HEK293 (cell line): ENCODE measurements around the gene NPC2.

Source experiments
- ELK4 ChIP-seq: IDR thresholded peaks from 2 replicates; pipeline ENCODE4 v1.6.1; 2011; ENCODE audit warnings: mild to moderate bottlenecking, low read depth, low read length, borderline replicate concordance
- HIC1 ChIP-seq: fragments of 450-650 bp; formaldehyde crosslinking; IDR thresholded peaks from 2 replicates; pipeline ENCODE4 v1.5.1; 2016; ENCODE audit warnings: missing biosample characterization, missing genetic modification characterization
- PRDM10 ChIP-seq: fragments of 450-650 bp; formaldehyde crosslinking; IDR thresholded peaks from 2 replicates; pipeline ENCODE4 v1.5.1; 2016; ENCODE audit warnings: missing biosample characterization, missing genetic modification characterization
- SCRT1 ChIP-seq: fragments of 450-650 bp; formaldehyde crosslinking; IDR thresholded peaks from 2 replicates; pipeline ENCODE4 v1.5.1; 2016; ENCODE audit warnings: missing biosample characterization, missing genetic modification characterization, borderline replicate concordance
- SP3 ChIP-seq: fragments of 450-650 bp; formaldehyde crosslinking; IDR thresholded peaks from 2 replicates; pipeline ENCODE4 v1.5.1; 2016; ENCODE audit warnings: missing biosample characterization, missing genetic modification characterization
- ZBTB20 ChIP-seq: fragments of 450-650 bp; formaldehyde crosslinking; IDR thresholded peaks from 2 replicates; pipeline ENCODE4 v1.5.1; 2016; ENCODE audit warnings: missing biosample characterization, missing genetic modification characterization
- ZBTB8A ChIP-seq: fragments of 450-650 bp; formaldehyde crosslinking; IDR thresholded peaks from 2 replicates; pipeline ENCODE4 v1.5.1; 2016; ENCODE audit warnings: missing biosample characterization, missing genetic modification characterization
- ZNF174 ChIP-seq: fragments of 450-650 bp; formaldehyde crosslinking; IDR thresholded peaks from 2 replicates; pipeline ENCODE4 v1.5.0; 2017; ENCODE audit warnings: missing biosample characterization, mild to moderate bottlenecking, missing genetic modification characterization
- ZNF214 ChIP-seq: fragments of 450-650 bp; formaldehyde crosslinking; IDR thresholded peaks from 2 replicates; pipeline ENCODE4 v1.5.1; 2017; ENCODE audit warnings: missing biosample characterization, mild to moderate bottlenecking, missing genetic modification characterization, borderline replicate concordance
- ZNF335 ChIP-seq: fragments of 450-650 bp; formaldehyde crosslinking; conservative IDR thresholded peaks from 2 replicates; pipeline ENCODE4 v1.5.1; 2016; ENCODE audit warnings: missing biosample characterization, missing genetic modification characterization
- ZNF341 ChIP-seq: fragments of 450-650 bp; formaldehyde crosslinking; IDR thresholded peaks from 2 replicates; pipeline ENCODE4; 2016; ENCODE audit warnings: low read depth, missing biosample characterization, missing genetic modification characterization
- ZNF350 ChIP-seq: fragments of 450-650 bp; formaldehyde crosslinking; IDR thresholded peaks from 2 replicates; pipeline ENCODE4 v1.5.0; 2017; ENCODE audit warnings: missing biosample characterization, mild to moderate bottlenecking, missing genetic modification characterization
- ZNF391 ChIP-seq: fragments of 450-650 bp; formaldehyde crosslinking; IDR thresholded peaks from 2 replicates; pipeline ENCODE4 v1.5.1; 2016; ENCODE audit warnings: low read depth, missing biosample characterization, missing genetic modification characterization, borderline replicate concordance
- ZNF394 ChIP-seq: fragments of 450-650 bp; formaldehyde crosslinking; IDR thresholded peaks from 2 replicates; pipeline ENCODE4 v1.5.1; 2016; ENCODE audit warnings: missing biosample characterization, missing genetic modification characterization, mild to moderate bottlenecking, moderate library complexity, borderline replicate concordance
- ZNF488 ChIP-seq: fragments of 450-650 bp; formaldehyde crosslinking; IDR thresholded peaks from 2 replicates; pipeline ENCODE4 v1.5.1; 2016; ENCODE audit warnings: missing biosample characterization, missing genetic modification characterization
- ZNF560 ChIP-seq: fragments of 450-650 bp; formaldehyde crosslinking; IDR thresholded peaks from 2 replicates; pipeline ENCODE4 v1.5.1; 2017; ENCODE audit warnings: missing biosample characterization, missing genetic modification characterization, borderline replicate concordance
- ZNF610 ChIP-seq: fragments of 450-650 bp; formaldehyde crosslinking; IDR thresholded peaks from 2 replicates; pipeline ENCODE4 v1.5.1; 2016; ENCODE audit warnings: missing biosample characterization, missing genetic modification characterization, borderline replicate concordance
- ZNF623 ChIP-seq: fragments of 450-650 bp; formaldehyde crosslinking; IDR thresholded peaks from 2 replicates; pipeline ENCODE4 v1.5.1; 2016; ENCODE audit warnings: missing biosample characterization, missing genetic modification characterization
- ZNF629 ChIP-seq: fragments of 450-650 bp; formaldehyde crosslinking; IDR thresholded peaks from 2 replicates; pipeline ENCODE4 v1.5.1; 2017; ENCODE audit warnings: missing biosample characterization, missing genetic modification characterization
- ZNF658 ChIP-seq: fragments of 450-650 bp; formaldehyde crosslinking; IDR thresholded peaks from 2 replicates; pipeline ENCODE4; 2016; ENCODE audit warnings: missing biosample characterization, missing genetic modification characterization
- ZNF664 ChIP-seq: fragments of 450-650 bp; formaldehyde crosslinking; IDR thresholded peaks from 2 replicates; pipeline ENCODE4 v1.5.1; 2016; ENCODE audit warnings: missing biosample characterization, missing genetic modification characterization
- ZNF768 ChIP-seq: fragments of 450-650 bp; formaldehyde crosslinking; IDR thresholded peaks from 2 replicates; pipeline ENCODE4 v1.5.1; 2018; ENCODE audit warnings: missing biosample characterization, mild to moderate bottlenecking, missing genetic modification characterization
- ZNF777 ChIP-seq: fragments of 450-650 bp; formaldehyde crosslinking; IDR thresholded peaks from 2 replicates; pipeline ENCODE4 v1.5.1; 2017; ENCODE audit warnings: missing biosample characterization, missing genetic modification characterization, borderline replicate concordance
- ZNF843 ChIP-seq: fragments of 450-650 bp; formaldehyde crosslinking; IDR thresholded peaks from 2 replicates; pipeline ENCODE4 v1.5.1; 2016; ENCODE audit warnings: missing biosample characterization, missing genetic modification characterization
- TF ChIP-seq, protein P1 (sequence below): fragments of 450-650 bp; formaldehyde crosslinking; IDR thresholded peaks from 2 replicates; pipeline ENCODE4 v1.5.1; 2016; ENCODE audit warnings: missing biosample characterization, missing genetic modification characterization
- TF ChIP-seq, protein P2 (sequence below): fragments of 450-650 bp; IDR thresholded peaks from 2 replicates; pipeline ENCODE4 v1.5.1; 2018; ENCODE audit warnings: missing biosample characterization, missing genetic modification characterization

Gene NPC2

DNA sequence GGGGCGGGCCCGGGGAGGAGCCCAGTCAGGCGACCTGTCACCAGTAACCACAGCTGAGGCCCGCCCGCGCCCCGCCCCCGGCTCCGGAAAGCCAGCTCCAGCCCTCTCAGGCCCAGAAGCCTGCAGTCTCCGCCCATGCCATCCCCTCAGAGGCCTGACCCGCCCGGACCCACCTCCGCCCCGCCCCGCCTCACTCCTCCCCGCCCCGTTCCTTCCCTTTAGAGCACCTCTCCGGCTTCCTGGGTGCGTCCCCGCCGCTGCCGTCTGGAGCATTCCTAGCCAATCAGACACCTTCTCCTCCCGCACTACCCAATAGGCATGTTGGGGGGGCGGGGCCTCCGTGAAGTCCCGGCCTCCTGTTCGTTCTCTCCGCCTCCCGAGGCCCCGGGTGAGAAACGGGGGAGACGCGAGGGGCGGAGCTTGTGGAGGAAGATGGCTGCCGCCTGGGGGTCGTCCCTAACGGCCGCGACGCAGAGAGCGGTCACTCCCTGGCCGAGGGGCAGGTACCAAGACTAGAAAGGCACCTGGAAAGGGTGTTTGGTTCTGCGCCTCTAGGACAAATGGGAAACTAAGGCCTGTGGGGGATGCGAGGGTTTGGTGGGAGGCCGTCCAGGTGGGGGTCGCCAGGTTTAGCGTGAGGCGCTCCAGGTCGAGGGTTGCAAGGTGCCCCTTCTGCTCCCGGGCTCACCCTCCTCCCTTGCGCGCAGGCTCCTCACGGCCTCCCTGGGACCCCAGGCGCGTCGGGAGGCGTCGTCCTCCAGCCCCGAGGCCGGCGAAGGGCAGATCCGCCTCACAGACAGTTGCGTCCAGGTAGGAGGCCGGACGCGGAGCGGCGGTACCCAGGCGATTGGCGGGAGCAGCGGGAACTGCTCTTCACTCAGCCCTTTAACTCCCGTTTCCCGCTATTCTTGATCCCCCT is 497 bp upstream of the NPC2 start, which contains the start of gene ISCA2 (continued):
- TF ChIP-seq ZNF391 (tag by site-specific recombination): peak; percentile 46; the same call in 1 of the 2 replicates
- 0 out of 2 replicates have a peak, but pooled peaks have one; percentile 30 for TF ChIP-seq ZNF629
- no peak for TF ChIP-seq ELK4
- TF ChIP-seq, protein P1, sequence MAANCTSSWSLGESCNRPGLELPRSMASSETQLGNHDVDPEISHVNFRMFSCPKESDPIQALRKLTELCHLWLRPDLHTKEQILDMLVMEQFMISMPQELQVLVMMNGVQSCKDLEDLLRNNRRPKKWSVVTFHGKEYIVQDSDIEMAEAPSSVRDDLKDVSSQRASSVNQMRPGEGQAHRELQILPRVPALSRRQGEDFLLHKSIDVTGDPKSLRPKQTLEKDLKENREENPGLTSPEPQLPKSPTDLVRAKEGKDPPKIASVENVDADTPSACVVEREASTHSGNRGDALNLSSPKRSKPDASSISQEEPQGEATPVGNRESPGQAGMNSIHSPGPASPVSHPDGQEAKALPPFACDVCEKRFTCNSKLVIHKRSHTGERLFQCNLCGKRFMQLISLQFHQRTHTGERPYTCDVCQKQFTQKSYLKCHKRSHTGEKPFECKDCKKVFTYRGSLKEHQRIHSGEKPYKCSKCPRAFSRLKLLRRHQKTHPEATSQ (tag by site-specific recombination): no peak
- peak; percentile 59; the same call in 1 of the 2 replicates for TF ChIP-seq ZNF610 (tag by site-specific recombination)
- no peak; the same call in 1 of the 2 replicates for TF ChIP-seq ZNF843 (tag by site-specific recombination)
- TF ChIP-seq ZNF768 (tag by site-specific recombination): no peak
- TF ChIP-seq ZNF214 (tag by site-specific recombination): no peak
- no peak for TF ChIP-seq ZNF350 (tag by site-specific recombination)
- TF ChIP-seq ZNF623: no peak
- peak; percentile 85 for TF ChIP-seq ZNF335 (tag by site-specific recombination)
- TF ChIP-seq ZNF777: peak; percentile 78; the same call in 1 of the 2 replicates
- TF ChIP-seq ZNF394 (tag by site-specific recombination): peak; percentile 23; the same call in 1 of the 2 replicates
- TF ChIP-seq, protein P2, sequence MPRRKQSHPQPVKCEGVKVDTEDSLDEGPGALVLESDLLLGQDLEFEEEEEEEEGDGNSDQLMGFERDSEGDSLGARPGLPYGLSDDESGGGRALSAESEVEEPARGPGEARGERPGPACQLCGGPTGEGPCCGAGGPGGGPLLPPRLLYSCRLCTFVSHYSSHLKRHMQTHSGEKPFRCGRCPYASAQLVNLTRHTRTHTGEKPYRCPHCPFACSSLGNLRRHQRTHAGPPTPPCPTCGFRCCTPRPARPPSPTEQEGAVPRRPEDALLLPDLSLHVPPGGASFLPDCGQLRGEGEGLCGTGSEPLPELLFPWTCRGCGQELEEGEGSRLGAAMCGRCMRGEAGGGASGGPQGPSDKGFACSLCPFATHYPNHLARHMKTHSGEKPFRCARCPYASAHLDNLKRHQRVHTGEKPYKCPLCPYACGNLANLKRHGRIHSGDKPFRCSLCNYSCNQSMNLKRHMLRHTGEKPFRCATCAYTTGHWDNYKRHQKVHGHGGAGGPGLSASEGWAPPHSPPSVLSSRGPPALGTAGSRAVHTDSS (tag by site-specific recombination): no peak
- TF ChIP-seq ZNF174 (tag by site-specific recombination): no peak
- TF ChIP-seq PRDM10 (tag by site-specific recombination): no peak
- TF ChIP-seq ZNF560: no peak
- TF ChIP-seq SP3: peak; percentile 96
- no peak for TF ChIP-seq SCRT1 (tag by site-specific recombination)
- no peak for TF ChIP-seq ZNF658 (tag by site-specific recombination)
- no peak for TF ChIP-seq ZNF488
- TF ChIP-seq ZBTB8A (tag by site-specific recombination): 0 out of 2 replicates have a peak, but pooled peaks have one; percentile 18
- no peak for TF ChIP-seq ZNF664 (tag by site-specific recombination)
- peak; percentile 53; the same call in 1 of the 2 replicates for TF ChIP-seq ZNF341
- TF ChIP-seq ZBTB20 (tag by site-specific recombination): peak; percentile 41; the same call in 1 of the 2 replicates
- TF ChIP-seq HIC1: no peak
